ENCODE results near the gene SRP72. TPM values are rescaled to one million over a fixed set of nuclear protein-coding genes. Genes with fewer than 3 reads are reported as not detected.
"Not testable (repeated sequence)": the region's sequence is repeated elsewhere in the genome, so short reads cannot be mapped to it uniquely, and the experiment has no call there.

Gene SRP72, protein sequence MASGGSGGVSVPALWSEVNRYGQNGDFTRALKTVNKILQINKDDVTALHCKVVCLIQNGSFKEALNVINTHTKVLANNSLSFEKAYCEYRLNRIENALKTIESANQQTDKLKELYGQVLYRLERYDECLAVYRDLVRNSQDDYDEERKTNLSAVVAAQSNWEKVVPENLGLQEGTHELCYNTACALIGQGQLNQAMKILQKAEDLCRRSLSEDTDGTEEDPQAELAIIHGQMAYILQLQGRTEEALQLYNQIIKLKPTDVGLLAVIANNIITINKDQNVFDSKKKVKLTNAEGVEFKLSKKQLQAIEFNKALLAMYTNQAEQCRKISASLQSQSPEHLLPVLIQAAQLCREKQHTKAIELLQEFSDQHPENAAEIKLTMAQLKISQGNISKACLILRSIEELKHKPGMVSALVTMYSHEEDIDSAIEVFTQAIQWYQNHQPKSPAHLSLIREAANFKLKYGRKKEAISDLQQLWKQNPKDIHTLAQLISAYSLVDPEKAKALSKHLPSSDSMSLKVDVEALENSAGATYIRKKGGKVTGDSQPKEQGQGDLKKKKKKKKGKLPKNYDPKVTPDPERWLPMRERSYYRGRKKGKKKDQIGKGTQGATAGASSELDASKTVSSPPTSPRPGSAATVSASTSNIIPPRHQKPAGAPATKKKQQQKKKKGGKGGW
- total RNA-seq: 66.9 TPM

DNA sequence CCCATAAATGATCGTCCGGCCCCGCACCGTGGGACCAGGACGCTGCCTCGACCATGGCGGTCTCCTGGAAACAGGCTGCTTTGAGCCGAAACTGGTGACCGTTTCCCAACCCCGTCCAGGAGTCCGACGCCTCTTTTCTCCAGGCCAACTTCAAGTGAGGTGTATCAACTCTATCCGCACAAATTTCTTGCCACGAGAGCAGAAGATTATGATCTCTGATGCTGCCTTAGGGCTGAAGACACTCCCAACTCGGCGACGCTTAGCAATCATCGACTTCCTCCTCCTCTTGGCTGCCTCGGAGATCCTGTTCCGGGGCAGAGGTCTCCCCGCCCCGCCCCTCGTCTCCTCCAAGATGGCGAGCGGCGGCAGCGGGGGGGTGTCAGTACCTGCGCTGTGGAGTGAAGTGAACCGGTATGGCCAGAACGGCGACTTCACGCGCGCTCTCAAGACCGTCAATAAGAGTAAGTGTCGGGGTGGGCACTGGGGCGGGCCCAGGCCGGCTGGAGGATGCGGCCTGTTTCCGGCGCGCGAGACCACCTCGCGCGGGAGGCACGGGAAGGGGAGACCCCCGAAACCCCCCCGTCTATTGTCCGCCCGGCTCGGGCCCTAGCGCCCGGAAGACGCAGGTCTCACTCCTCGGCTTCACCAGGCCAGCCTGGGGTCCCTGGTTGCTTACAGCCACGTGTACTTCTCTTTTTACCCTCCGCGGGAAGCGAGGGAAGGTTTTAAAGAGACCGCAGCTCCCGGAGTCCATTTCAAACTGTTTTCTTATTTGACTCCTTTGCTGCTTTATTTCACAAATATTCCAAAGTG lies at the start of gene SRP72:
SRP72 (plus strand) TSS at position 334 of the 813 bp plus-strand sequence; CDS start at position 353, 19 bp downstream.
- peak; percentile 82 for DNase-seq

- DNase-seq: no peak
Measured at GRCh38 chr4:56424176-56424575, 43.2 kb upstream of the SRP72 start.

DNA sequence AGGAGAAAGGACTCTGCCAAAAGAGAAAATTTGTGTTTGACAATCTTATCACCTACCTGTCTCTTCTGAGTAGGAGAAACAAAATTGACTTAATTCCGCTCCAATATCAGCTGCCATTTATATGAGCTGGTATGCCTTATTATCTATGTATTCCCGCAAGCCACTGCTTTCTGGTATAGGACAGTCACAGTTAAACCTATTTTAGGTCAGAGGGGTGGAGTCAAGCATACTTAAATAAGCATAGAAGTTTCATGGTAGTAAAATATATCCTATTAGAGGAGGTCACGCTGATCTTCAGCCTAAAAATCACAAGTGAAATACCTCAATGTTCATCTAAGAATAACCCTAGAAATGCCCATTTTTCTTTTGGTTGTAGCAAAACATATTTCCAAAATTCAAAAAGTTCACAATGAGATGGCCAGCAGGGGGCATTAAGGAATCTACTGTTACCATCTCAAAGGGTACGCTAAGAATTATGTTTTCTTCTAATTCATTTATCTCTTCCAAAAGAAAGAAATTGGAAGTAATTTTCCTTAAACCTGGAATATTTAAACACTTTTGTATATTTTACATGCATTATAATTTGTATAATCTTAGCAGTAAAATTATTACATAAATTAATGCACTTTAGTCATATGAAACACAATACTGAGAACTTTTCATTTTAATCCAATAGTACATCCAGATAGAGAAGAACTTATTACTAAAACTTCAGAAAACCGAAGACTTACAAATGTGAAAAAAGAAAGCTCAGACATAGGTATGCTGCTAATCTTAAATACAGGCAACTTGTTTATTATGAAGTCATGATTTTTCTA lies 42.5 kb upstream of the SRP72 start:
- DNase-seq: no peak

GRCh38 chr4:56425518-56425917 lies 41.9 kb upstream of the SRP72 start:
- no peak for DNase-seq

DNA sequence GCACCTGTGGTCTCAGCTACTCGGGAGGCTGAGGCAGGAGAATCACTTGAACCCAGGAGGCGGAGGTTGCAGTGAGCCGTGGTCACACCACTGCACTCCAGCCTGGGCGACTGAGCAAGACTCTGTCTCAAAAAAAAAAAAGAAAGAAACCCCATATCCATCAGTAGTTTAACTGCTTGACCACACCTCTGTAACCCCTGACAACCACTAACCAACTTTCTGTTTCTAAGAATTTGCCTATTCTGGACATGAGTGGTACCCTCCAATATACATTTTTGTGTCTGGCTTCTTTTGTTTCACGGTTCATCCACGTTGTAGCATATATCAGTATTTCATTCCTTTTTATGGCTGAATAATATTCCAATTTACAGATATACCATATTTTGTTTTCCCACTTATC lies 41.1 kb upstream of the SRP72 start:
- no peak for DNase-seq

DNA sequence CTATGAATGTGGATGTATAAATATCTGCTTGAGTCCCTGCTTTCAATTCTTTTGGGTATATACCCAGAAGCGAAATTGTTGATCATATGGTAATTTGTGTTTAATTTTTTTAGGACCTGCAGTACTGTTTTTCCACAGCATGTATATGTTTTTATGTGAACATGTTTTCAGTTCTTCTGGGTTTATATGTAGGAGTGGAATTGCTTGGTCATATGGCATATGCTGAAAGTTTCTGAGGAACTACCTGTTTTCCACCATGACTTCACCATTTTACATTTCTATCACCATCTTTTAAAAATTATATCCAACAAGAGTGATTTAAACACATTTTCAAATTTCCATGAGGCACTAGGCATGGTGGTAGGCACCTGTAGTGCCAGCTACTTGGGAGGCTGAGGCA lies 40.2 kb upstream of the SRP72 start:
- no peak for DNase-seq

DNA sequence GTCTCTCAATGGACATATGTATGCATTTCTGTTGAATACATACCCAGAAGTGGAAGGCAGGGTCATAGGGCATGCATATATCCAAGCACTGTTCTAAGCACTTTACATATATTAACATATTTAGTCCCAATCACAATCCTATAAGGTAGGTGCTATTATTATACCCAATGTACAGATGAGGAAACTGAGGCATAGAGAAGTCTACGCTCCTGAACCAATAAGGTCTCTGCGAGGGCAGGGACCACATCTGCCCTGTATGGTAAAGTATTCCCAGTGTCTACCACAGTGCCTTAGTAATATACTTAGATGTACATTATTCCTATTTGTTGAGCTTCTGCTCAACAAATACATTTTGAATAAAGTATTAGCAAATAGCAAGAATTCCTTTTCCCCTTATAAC lies 37.2 kb upstream of the SRP72 start:
- DNase-seq: no peak

GRCh38 chr4:56433280-56433679 lies 34.1 kb upstream of the SRP72 start:
- DNase-seq: no peak

GRCh38 chr4:56434599-56435139 lies 32.7 kb upstream of the SRP72 start:
- no peak for DNase-seq

DNA sequence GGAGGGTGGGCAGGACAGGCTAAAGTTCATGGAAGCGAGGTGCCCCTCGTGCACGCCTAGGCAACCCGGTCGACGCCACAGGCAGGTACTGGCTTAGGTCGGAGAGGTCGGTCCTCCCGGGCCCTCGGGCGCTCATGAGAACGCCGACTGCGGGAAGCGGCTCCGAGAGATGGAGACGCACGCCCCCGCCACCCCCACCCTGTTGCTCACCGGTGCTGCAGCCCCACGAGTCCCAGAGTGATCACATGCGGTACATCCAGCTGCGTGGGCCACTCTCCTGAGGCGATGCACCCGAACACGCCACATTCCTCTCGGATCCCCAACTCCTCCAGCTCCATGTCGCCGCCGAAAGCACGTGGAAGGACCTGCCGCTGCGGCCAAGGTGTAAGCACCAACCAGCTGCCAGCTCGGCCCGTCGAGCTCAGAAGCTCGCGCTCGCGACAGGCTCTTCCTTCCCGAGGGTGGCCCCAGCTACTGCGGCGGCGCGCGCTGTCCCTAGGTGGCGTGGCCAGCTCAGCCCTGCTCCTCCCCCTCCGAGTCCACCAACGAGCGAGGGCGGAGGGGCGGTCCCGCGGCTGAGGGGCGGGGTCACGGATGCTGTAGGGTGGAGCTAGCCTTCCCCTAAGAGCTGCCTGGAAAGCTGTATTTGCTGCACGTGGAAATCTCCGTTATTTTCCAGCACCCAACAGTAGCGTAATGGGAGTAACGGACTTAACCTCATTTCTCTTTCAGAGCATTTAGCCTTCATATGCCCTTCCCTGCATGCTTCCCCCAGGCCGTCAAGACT lies 32.1 kb upstream of the SRP72 start, which contains the start of gene PPAT:
PPAT (minus strand) TSS at position 476 of the 787 bp plus-strand sequence; CDS start at position 338, 138 bp downstream.
- peak; percentile 98 for DNase-seq

DNA sequence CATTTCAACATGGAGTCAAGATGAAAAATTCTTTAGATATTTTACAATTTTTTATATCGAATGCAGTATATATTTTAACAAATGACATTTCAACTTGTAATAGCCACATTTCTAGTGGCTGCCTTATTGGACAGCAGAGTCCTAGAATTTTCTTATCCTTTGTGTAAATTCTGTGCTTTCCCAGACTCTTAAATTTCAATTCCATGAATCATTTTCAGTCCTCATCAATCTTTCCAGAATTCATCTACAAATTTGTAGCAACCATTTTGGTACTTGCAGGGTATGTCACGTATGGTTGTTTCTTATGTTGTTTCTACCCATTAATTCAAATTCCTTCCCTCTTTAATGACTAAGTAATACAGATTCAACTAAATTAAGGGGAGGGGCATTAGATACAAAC lies 28.7 kb upstream of the SRP72 start:
- no peak for DNase-seq

- DNase-seq: no peak
Measured at GRCh38 chr4:56440983-56441382, 26.4 kb upstream of the SRP72 start.

- no peak for DNase-seq
Measured at GRCh38 chr4:56444719-56445118, 22.7 kb upstream of the SRP72 start.

GRCh38 chr4:56445699-56446098 lies 21.7 kb upstream of the SRP72 start:
- DNase-seq: no peak

GRCh38 chr4:56448301-56448700 lies 19.1 kb upstream of the SRP72 start:
- no peak for DNase-seq

DNA sequence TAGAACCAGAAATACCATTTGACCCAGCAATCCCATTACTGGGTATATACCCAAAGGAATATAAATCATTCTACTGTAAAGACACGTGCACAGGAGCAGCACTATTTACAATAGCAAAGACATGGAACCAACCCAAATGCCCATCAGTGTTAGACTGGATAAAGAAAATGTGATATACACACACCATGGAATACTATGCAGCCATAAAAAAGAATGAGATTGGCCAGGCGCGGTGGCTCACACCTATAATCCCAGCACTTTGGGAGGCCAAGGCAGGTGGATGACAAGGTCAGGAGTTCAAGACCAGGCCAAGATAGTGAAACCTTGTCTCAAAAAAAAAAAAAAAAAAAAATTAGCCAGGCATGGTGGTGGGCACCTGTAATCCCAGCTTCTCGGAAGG lies 17.9 kb upstream of the SRP72 start:
- not testable (repeated sequence) for DNase-seq

GRCh38 chr4:56450342-56450741 lies 17.1 kb upstream of the SRP72 start:
- DNase-seq: no peak

- no peak for DNase-seq
Measured at GRCh38 chr4:56460085-56460484, 7.3 kb upstream of the SRP72 start.

DNA sequence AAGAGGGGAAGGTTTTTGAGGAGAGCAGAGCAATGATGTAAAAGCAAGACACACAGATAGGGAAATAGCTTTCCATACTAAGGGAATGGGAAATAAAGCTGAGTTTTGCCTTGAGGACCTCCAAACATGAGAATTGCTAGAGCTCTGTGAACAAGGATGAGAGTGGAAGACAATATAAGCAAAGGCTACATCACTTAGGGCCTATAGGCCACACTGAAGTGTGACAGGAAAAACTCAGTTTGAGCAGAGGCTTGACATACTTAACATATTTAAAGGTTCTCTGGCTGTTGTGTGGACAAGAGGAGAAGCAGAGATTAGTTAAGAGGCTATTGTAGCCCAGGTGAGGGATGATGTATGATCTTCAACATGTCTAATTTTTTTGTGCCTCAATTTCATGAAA lies 5.3 kb upstream of the SRP72 start:
- DNase-seq: no peak

- no peak for DNase-seq
Measured at GRCh38 chr4:56463711-56464110, 3.7 kb upstream of the SRP72 start.

DNA sequence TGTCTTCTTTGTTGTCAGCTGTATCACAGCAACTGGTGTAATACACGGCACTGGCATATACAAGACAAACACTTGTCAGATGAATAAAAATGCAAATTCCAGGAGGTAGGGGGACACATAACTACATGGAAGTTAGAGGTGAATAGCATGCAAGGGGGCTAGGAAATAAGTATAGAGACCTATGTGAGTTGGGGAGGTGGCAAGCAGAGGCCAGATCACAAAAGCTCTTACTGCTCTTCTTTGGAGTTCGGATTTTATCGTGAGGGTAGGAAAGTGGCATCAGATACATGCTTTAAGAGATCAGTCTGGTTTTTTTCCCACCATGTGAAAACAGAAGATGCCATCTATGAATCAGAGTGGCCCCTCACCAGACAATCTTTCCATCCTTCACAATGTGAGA lies 2.8 kb upstream of the SRP72 start:
- DNase-seq: no peak

All from occipital lobe (tissue), 2 donors.